Parathyroid adenoma (tissue), 2 donors: ENCODE measurements around the gene WDR33.

Source experiments
- H2AFZ ChIP-seq: fragments of 300-600 bp; sonication (generic); one replicate; pipeline ENCODE4 v1.7.0; 2017; ENCODE audit warnings: antibody characterized with exemption, mild to moderate bottlenecking
- H3K27ac ChIP-seq: fragments of 300-600 bp; sonication (generic); one replicate; pipeline ENCODE4 v1.7.0; 2017
- H3K27me3 ChIP-seq: fragments of 300-600 bp; sonication (generic); one replicate; pipeline ENCODE4 v1.7.0; 2017; ENCODE audit warnings: low read length; ENCODE audit not compliant: control insufficient read depth, insufficient read depth
- H3K36me3 ChIP-seq: fragments of 300-600 bp; sonication (generic); one replicate; pipeline ENCODE4 v1.7.0; 2017; ENCODE audit warnings: low read length; ENCODE audit not compliant: control insufficient read depth, insufficient read depth
- H3K4me1 ChIP-seq: fragments of 300-600 bp; sonication (generic); one replicate; pipeline ENCODE4 v1.7.0; 2017; ENCODE audit warnings: control low read depth
- H3K4me2 ChIP-seq: fragments of 300-600 bp; sonication (generic); one replicate; pipeline ENCODE4 v1.7.0; 2017; ENCODE audit warnings: low read length
- H3K4me3 ChIP-seq: fragments of 300-600 bp; sonication (generic); one replicate; pipeline ENCODE4 v1.7.0; 2017; ENCODE audit warnings: low read depth, low read length
- H3K79me2 ChIP-seq: fragments of 300-600 bp; sonication (generic); one replicate; pipeline ENCODE4 v1.7.0; 2017; ENCODE audit warnings: control low read depth
- H3K9ac ChIP-seq: fragments of 300-600 bp; sonication (generic); one replicate; pipeline ENCODE4 v1.7.0; 2017; ENCODE audit warnings: mild to moderate bottlenecking
- H3K9me3 ChIP-seq: fragments of 300-600 bp; sonication (generic); one replicate; pipeline ENCODE4 v1.7.0; 2017; ENCODE audit warnings: low read length; ENCODE audit not compliant: control insufficient read depth
- TF ChIP-seq, protein P1 (sequence below): fragments of 300-600 bp; sonication (generic); IDR thresholded peaks from one replicate; pipeline ENCODE4 v1.7.0; 2017; ENCODE audit warnings: antibody characterized with exemption, mild to moderate bottlenecking
- donor health status: primary hyperparathyroidism.

Gene WDR33

DNA sequence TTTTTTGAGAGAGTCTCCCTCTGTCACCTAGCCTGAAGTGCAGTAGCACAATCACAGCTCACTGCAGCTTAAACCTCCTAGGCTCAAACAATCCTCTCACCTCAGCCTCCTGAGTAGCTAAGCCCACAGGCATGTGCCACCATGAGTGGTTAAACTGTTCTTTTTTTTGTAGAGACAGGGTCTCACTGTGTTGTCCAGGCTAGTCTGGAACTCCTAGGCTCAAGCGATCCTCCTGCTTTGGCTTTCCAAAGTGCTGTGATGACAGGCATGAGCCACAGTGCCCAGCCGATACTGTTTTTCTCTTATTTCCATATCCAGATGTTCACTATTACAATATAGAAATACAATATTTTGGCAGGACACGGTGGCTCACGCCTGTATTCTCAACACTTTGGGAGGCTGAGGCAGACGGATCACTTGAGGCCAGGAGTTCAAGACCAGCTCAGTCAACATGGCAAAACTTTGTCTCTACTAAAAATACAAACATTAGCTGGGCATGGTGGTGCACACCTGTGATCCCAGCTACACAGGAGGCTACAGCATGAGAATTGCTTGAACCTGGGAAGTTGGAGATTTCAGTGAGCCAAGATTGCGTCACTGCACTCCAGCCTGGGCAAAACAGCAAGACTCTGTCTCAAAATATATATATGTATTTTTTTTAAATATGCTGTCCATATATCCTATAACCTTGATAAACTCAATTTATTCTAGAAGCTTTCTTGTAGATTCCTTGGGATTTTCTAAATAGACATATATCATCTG, 24.7 kb downstream of the WDR33 start:
- H3K4me3 ChIP-seq: no peak overlapping the region
- no peak overlapping the region for H2AFZ ChIP-seq
- no peaks in the 10 kb centered on the region for H3K27me3 ChIP-seq
- H3K36me3 ChIP-seq: no peaks in the 10 kb centered on the region
- H3K9ac ChIP-seq: no peak overlapping the region
- H3K4me1 ChIP-seq: peaks cover 5% of the 10 kb centered on the region
- peaks cover 33% of the 10 kb centered on the region for H3K79me2 ChIP-seq
- no peak overlapping the region for H3K27ac ChIP-seq
- TF ChIP-seq, protein P1, sequence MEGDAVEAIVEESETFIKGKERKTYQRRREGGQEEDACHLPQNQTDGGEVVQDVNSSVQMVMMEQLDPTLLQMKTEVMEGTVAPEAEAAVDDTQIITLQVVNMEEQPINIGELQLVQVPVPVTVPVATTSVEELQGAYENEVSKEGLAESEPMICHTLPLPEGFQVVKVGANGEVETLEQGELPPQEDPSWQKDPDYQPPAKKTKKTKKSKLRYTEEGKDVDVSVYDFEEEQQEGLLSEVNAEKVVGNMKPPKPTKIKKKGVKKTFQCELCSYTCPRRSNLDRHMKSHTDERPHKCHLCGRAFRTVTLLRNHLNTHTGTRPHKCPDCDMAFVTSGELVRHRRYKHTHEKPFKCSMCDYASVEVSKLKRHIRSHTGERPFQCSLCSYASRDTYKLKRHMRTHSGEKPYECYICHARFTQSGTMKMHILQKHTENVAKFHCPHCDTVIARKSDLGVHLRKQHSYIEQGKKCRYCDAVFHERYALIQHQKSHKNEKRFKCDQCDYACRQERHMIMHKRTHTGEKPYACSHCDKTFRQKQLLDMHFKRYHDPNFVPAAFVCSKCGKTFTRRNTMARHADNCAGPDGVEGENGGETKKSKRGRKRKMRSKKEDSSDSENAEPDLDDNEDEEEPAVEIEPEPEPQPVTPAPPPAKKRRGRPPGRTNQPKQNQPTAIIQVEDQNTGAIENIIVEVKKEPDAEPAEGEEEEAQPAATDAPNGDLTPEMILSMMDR: no peak
- no peaks in the 10 kb centered on the region for H3K9me3 ChIP-seq
- H3K4me2 ChIP-seq: no peak overlapping the region

DNA sequence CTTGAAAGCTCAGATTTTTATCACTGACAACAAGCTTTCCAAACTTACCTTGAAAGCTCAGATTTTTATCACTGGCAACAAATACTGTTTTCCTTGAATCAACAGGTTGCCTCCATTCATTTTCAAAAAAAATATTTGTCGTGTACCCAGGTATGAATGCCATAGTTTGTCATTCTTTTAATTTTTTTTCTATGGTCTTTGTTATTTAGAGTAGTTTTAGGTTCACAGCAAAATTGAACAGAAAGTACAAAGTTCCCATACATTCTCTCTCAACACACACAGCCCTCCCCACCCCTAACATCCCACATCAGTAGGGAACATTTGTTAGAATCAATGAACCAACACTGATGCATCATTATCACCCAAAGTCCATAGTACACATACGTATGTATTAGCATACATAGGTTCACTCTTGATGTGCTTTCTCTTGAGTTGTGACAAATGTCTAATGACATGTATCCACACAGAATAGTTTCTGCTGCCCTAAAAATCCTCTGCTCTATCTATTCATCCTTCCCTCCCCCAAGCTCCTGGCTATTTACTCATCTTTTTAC, 25.9 kb downstream of the WDR33 start:
- Histone ChIP-seq H3K36me3 (no peaks in the 10 kb centered on the region), H3K27ac (no peak overlapping the region), H3K4me2 (peak overlapping the region; percentile 31), H3K79me2 (peaks cover 39% of the 10 kb centered on the region), H3K4me3 (no peak overlapping the region), H3K9me3 (no peaks in the 10 kb centered on the region), H3K9ac (no peak overlapping the region), H2AFZ (no peak overlapping the region), H3K4me1 (peaks cover 5% of the 10 kb centered on the region), H3K27me3 (no peaks in the 10 kb centered on the region)
- TF ChIP-seq, protein P1: no peak

DNA sequence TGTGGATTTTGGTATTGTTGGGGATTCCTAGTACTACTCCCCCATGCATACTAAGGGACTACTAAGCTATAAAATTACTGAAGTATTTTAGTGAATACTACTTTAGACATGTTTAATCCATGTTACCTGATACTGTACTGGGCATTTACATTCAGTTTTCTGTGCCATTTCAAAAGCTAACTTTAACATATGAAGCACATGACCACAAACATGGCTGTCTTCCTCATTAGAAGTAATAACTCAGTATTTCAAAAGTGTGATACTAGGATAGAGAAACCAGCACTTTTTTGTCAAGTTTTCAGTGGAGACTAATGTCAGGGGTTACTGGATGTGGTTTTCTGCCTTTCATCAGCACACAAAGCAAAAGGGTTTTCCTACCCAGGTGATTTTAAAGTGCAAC, 27.9 kb downstream of the WDR33 start:
- Histone ChIP-seq H3K9me3 (no peaks in the 10 kb centered on the region), H3K27ac (no peak overlapping the region), H3K9ac (no peak overlapping the region), H3K4me1 (peaks cover 5% of the 10 kb centered on the region), H3K79me2 (peaks cover 57% of the 10 kb centered on the region), H3K4me2 (no peak overlapping the region), H3K36me3 (no peaks in the 10 kb centered on the region), H3K4me3 (no peak overlapping the region), H2AFZ (no peak overlapping the region), H3K27me3 (no peaks in the 10 kb centered on the region)
- TF ChIP-seq, protein P1: no peak

DNA sequence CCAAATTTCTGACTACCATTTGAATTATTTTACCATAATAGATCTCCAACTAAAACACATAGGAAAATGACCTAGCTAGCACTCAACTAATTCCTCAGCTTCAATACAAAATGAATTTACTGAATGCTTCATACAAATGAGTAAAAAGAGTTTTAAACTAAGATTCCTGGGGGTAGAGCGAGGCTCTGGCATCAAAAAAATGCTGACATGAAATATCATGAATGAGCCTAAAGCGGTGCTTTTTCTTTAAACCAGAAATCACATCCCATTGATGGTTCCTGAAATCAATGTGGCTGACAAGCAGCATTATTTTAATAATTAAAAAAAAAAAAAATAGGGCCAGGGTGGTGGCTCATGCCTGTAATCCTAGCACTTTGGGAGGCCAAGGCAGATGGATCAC, 32.1 kb downstream of the WDR33 start:
- H3K27me3 ChIP-seq: no peaks in the 10 kb centered on the region
- peaks cover 72% of the 10 kb centered on the region for H3K79me2 ChIP-seq
- TF ChIP-seq, protein P1: no peak
- H3K36me3 ChIP-seq: no peaks in the 10 kb centered on the region
- H3K9ac ChIP-seq: no peak overlapping the region
- H2AFZ ChIP-seq: no peak overlapping the region
- no peak overlapping the region for H3K4me2 ChIP-seq
- H3K27ac ChIP-seq: no peak overlapping the region
- H3K9me3 ChIP-seq: no peaks in the 10 kb centered on the region
- peaks cover 11% of the 10 kb centered on the region for H3K4me1 ChIP-seq
- no peak overlapping the region for H3K4me3 ChIP-seq

DNA sequence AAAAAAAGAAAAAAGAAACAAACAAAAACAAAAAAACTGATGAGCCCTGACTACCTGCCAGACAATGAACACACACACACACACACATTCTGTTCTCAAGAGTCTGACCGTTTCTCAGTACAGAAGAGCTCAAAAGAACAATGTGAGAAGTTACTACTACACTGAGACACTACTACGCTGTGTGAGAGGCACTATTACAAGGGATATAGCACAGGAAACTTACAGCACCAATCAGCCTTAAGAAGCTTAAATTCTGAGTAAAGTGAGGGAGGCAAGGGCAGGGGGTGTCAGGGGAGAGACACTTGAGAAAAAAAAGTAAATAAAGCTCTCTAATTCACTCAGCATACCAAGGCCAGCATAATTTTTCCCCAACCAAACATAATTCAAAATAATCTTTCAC, 32.5 kb downstream of the WDR33 start:
- H2AFZ ChIP-seq: no peak overlapping the region
- TF ChIP-seq, protein P1: no peak
- H3K4me2 ChIP-seq: no peak overlapping the region
- H3K79me2 ChIP-seq: peaks cover 76% of the 10 kb centered on the region
- H3K9me3 ChIP-seq: no peaks in the 10 kb centered on the region
- no peaks in the 10 kb centered on the region for H3K27me3 ChIP-seq
- no peak overlapping the region for H3K27ac ChIP-seq
- H3K4me1 ChIP-seq: peaks cover 11% of the 10 kb centered on the region
- H3K36me3 ChIP-seq: no peaks in the 10 kb centered on the region
- H3K9ac ChIP-seq: no peak overlapping the region
- H3K4me3 ChIP-seq: no peak overlapping the region
